DMS153 treated with DMSO at 0.1 percent for 48 hours (cell line): Measurements from ENCODE around the gene MEGF11.

Source experiments
- DNase-seq: peaks from one replicate; lab custom pipeline; 2025; ENCODE audit not compliant: unreplicated experiment; lab: John Stamatoyannopoulos, UW

MEGF11 gene

DNA sequence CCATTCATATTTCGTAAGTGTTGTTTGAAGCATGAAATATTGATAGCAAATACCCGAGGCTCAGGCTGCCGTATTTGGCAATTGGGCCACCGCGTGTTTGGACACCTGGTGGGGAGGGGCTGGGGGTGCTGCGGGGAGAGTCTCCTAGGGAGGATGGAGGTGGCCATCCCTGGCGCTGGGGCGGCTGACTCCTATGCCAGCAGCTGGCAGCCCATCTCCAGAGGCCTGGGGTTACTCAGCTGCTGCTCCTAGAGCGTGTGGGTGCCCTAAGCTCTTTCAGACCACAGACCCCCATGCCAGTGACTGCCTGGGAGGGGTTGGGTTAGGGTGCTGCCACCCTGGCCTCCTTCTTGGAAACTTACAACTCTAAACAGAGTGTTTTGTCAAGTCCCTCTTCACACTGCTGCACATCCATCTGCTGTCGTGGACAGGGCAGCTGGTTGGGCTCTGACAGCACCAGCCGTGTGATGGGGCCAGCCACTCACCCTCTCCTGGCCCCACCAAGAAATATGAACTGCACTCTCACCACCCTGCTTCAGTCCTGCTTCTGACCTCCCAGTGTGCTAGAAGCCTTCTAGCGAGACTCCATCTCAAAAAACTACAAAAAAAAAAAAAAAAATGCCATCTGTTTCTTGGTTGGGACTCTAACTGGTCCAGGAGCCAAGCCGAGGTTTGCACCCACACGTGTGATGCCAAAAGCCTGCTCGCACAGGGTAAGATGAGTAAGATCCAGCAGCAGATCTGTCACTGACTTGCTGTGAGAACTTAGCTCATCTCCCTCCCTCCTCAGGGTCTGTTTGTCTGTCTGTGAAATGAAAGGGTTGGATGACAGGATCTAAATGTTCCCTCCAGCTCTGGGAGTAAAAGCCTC is 156.2 kb downstream of the MEGF11 start:
- no peak for DNase-seq

DNA sequence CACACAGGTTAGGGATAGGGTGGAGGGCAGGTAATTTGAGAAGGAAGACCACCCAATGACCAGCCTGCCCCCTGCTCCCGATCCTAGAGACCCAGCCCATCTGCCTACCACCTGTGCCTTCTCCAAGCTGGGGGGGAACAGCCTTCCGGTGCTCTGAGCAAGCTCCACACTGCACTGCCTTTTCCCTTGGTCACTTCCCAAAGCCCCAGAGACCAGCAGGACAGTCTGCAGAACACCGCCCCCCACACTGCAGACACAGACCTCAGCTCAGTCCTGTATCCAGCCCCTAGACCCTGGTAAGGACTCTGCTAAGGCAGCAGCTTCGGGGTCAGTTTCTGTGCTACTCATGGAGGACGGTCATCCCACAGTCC is 156.9 kb downstream of the MEGF11 start:
- DNase-seq, result no peak

GRCh38 chr15:66095871-66096687 is 157.5 kb downstream of the MEGF11 start:
- DNase-seq, result no peak

- no peak for DNase-seq
Measured at GRCh38 chr15:66094331-66094730, 159.2 kb downstream of the MEGF11 start.

- DNase-seq, result no peak
Measured at GRCh38 chr15:66092053-66093016, 161.2 kb downstream of the MEGF11 start.

- DNase-seq, result no peak
Measured at GRCh38 chr15:66089509-66089908, 164.0 kb downstream of the MEGF11 start.

DNA sequence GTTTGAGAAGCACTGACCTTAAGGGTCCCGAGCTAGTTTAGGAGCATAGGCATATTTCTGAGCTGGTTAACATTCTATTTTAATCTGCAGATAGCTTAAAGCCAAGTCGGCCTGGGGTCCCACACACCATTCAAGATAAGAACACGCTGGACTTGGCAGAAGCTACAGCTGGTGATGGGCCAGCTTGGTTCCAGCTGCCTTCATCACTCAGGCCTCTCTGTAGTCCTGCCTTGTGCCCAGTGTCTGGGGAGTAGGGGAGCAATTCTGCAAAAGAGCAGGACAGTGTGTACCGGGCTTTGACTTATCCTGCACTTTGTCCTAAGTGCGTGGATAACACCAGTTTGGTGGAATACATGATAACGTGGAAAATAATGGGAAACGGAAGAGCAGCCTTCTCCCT is 164.5 kb downstream of the MEGF11 start:
- no peak for DNase-seq

DNA sequence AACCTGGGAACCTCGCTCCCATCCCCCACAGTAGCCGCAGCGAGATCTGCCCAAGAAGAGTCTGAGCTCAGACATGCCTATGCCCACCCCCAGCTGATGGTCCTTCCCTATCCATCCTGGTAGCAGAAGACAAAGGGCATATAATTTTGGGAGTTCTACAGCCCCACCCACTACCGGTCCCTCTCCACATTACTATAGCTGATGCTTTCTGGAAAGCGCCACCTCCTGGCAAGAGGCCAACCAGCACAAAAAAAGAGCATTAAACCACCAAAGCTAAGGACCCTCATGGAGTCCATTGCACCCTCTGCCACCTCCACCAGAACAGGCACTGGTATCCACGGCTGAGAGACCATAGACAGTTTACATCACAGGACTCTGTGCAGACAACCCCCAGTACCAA is 168.4 kb downstream of the MEGF11 start:
- DNase-seq, result no peak

DNA sequence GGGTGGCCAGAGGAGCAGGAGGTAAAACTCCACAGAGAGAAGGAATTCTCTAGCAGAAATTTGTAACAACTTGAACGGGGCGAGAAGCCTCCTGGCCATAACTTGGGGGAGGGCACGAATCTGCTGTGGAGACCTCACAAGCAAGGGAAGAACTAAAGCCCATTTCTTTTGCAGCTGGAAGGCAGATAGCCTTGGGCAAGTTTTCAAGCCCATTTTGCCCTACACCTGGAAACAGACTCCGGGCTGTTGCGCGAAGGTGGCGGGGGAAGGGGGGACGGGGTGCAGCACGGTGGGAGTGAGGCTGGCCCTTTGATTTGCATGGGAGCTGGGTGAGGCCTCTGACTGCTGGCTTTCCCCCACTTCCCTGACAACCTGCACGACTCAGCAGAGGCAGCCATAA is 168.8 kb downstream of the MEGF11 start:
- no peak for DNase-seq

DNA sequence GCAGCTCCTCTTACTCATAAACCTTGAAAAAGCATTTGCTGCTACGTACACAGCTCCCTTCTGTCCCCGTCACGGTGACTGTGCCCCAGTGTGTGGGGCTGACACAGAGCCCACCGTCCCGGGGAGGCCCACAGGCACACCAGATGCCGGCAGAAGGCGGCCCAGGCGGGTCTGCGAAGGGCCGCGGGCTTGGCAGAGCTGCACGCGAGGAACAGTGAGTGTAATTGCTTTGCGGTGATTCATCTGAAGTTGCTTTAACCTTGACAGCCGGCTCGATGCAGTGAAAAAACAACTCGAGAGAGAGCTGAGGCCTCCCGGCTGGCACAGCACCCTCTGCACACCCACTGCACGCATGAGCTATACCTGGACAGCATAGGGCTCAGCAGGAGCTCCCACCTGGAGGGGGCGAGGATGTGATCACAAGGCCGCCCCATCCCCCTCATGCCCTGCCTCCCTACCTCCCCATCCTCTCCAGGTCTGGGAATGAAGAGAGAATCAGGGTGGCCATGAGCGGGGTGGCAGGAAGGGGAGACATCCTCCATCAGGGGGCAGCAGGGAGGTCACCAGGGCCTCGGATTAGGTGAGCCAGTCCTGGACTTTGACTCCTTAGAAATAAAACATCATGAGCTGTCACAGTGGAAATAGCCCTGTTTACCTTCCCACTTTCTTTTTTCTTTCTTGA is 172.7 kb downstream of the MEGF11 start:
- no peak for DNase-seq

GRCh38 chr15:66078929-66079275 is 174.6 kb downstream of the MEGF11 start:
- DNase-seq, result no peak

DNA sequence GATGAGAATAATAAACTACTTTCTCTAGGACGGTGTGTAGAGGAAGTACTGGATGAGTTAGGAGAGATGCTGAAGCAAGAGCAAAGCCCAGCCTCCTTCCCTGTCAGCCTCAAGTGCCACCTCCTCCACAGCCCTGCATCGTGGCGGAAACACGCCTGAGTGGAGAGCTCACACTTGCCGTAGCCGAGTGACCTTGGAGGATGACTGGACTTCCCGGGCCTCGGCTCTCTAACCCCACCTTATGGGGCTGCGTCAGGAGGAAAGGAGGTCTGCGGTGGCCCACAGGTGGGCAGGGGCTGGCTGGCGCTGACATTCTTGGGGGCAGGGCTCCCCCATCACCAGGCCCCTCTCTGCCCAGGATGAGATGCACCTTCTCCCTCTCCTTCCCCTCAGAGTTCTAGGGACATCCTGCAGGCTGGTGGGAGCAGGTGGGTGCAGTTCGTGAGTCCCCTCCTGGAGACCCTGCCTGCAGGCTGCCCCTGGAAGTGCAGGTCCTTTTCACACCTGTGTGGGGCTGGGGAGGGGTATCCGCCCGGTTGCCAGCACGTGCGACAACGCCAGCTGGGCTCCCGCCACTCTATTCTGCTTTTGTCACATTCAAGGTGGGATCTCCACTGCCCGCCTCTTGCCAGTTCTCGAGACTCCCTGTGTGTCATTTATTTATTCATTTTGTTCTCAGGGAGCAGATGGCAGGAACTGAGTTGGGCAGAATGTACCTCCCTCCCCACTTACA is 175.2 kb downstream of the MEGF11 start:
- no peak for DNase-seq

GRCh38 chr15:66077320-66077663 is 176.3 kb downstream of the MEGF11 start:
- DNase-seq, result no peak

DNA sequence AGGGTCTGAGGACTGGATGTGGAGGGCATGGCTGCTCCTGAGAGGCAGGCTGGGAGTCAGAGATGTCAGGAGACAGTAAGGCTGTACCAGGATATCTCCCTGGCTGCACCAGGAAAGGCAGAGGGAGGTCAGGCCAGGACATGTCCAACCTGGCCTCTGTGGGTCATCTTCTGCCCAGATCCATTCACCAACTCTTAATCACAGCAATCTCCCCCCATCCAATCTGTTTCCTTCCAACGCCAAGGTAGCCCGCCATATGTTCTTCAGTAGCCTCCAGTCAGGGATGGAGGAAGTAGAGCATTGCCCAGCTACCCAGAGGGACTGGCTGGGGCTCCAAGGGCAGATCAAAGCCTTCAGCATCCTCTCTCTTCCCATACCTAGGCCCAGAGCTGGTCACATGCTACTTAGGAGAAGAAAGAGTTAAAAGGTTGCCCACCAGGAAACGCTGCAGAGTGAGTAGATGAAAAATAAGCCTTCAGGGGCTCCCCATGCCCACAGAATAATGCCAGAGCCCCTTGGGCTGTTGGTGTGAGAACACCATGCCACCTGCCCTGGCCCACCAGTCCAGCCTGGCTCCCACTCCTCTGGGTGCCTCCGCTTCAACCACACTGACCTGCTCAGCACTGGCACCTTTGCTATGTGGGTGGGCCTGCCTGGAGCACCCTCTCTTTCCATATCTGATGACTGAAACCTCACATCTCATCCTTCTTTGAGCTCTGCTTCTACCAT is 176.8 kb downstream of the MEGF11 start:
- DNase-seq, result no peak

DNA sequence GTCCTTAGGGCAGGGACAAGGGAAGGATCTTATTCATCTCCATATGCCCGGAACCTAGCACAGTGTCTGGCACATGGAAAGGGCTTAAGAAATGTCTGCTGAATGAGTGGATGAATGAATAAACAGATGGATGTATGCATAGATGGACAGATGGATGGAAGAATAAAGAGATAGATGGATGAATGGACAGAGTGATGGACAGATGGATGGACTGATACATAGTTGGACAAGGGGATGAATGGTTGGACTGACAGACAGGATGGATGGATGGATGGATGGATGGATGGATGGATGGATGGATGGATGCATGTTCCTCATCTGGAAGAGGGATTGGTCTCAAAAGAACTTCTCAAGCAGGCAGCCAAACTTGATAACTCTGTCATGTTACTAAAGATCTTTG is 177.6 kb downstream of the MEGF11 start:
- no peak for DNase-seq

GRCh38 chr15:66072616-66073361 is 180.8 kb downstream of the MEGF11 start:
- no peak for DNase-seq

DNA sequence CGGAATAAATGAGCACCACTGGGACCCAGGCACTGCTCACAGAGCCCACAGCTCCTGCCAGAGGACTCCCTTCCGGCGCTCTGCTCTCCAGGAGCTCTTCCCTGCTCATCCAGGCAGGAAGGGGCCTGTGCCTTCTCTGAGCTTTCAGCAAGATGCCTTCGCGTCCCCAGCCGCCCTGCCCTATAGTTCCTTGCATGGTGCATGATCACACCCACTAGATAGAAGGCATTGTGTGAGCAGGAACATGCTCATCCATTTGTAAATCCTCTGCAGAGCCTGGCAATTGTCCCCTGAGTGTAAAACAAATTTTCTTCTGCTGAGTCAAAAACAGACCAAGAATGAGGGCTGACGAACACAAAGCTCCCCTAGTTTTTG is 181.6 kb downstream of the MEGF11 start:
- no peak for DNase-seq

GRCh38 chr15:66071160-66071920 is 182.2 kb downstream of the MEGF11 start:
- no peak for DNase-seq
